T-helper 2 cell treated with Interferon-gamma antibody and Interleukin-4, amounts not matched to agents 100 ng/mL and 5 ng/mL, for 36 hours (primary cell): ENCODE measurements around the gene TLR9. TPM values are rescaled to one million over a fixed set of nuclear protein-coding genes. Genes with fewer than 3 reads are reported as not detected.

Source experiments
- intact Hi-C: fragments of 100-400 bp; cut with micrococcal nuclease; formaldehyde crosslinking; loops from one replicate; pipeline ENCODE4 v1.15.1; 2023
- total RNA-seq: library from RNA; stranded (reverse); gene quantifications from 2 replicates; pipeline ENCODE4 v1.2.3, GENCODE V29; 2022

Gene TLR9
- total RNA-seq, 1 donor from 2014 or later: 0.25 TPM

- intact Hi-C loops: no loop called here
These were observed 22.1 kb upstream of the TLR9 start for GRCh38 chr3:52247409-52248164.

GRCh38 chr3:52246728-52247408 is 21.4 kb upstream of the TLR9 start:
- intact Hi-C loops: no loop called here

- intact Hi-C loops: no loop called here
These were observed 20.8 kb upstream of the TLR9 start for GRCh38 chr3:52246264-52246620.

GRCh38 chr3:52245322-52246263 is 20.1 kb upstream of the TLR9 start, which contains the start of gene PPM1M:
TSS of gene PPM1M (plus strand) at chr3:52245759. CDS start at chr3:52245825, 66 bp downstream.
- intact Hi-C loops: no loop called here

GRCh38 chr3:52243791-52244628 is 18.6 kb upstream of the TLR9 start:
- intact Hi-C loops: no loop called here

DNA sequence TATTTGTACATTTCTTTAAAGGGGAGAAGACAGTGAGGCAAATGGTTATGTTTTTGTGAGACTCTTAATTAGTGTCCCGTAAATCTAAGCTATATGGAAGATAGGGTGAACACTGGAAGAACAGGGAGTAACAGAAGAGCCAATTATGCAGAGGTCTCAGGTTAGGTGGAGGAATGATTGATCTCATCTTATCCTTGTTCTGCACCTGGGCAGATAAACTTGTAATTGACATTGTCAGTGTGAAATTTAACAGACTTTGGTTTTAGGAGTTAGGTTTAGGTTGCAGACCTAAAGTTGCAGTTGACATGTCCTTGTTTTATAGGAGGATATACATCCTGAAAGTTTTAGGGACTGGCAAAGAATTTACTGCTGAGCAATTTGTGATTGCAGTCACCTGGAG is 16.6 kb upstream of the TLR9 start:
- intact Hi-C loops: no loop called here

- intact Hi-C loops: loop anchor here (1.0 kb wide), 1 partner anchor 12 kb away; no protein-coding TSS in a partner anchor
These were observed 15.5 kb upstream of the TLR9 start for GRCh38 chr3:52240886-52241370.

GRCh38 chr3:52240059-52240885 is 14.8 kb upstream of the TLR9 start:
- intact Hi-C loops: loop anchor here (1.0 kb wide), 1 partner anchor 13 kb away; no protein-coding TSS in a partner anchor

GRCh38 chr3:52238761-52239701 is 13.6 kb upstream of the TLR9 start, which contains the start of gene TWF2:
TSS of gene TWF2 (minus strand) at chr3:52239158. CDS start at chr3:52239016, 142 bp downstream.
- intact Hi-C loops: loop anchor here (1.0 to 5.0 kb wide), 4 partner anchors 16 to 208 kb away; partner anchors contain the start of genes SEMA3G and WDR82

- intact Hi-C loops: loop anchor here (2.0 to 5.0 kb wide), 3 partner anchors 15 to 209 kb away; partner anchors contain the start of gene SEMA3G
These were observed 12.8 kb upstream of the TLR9 start for GRCh38 chr3:52238193-52238760.

- intact Hi-C loops: loop anchor here (2.0 to 5.0 kb wide), 3 partner anchors 15 to 210 kb away; partner anchors contain the start of gene SEMA3G
These were observed 12.3 kb upstream of the TLR9 start for GRCh38 chr3:52237657-52238172.

GRCh38 chr3:52237006-52237656 is 11.7 kb upstream of the TLR9 start:
- intact Hi-C loops: loop anchor here (5.0 kb wide), 1 partner anchor 210 kb away; the partner anchor contains the start of gene SEMA3G

GRCh38 chr3:52236424-52236886 is 11.0 kb upstream of the TLR9 start:
- intact Hi-C loops: loop anchor here (5.0 kb wide), 1 partner anchor 211 kb away; the partner anchor contains the start of gene SEMA3G

GRCh38 chr3:52234516-52235447 is 9.3 kb upstream of the TLR9 start:
- intact Hi-C loops: loop anchor here (5.0 kb wide), 1 partner anchor 213 kb away; the partner anchor contains the start of gene SEMA3G

DNA sequence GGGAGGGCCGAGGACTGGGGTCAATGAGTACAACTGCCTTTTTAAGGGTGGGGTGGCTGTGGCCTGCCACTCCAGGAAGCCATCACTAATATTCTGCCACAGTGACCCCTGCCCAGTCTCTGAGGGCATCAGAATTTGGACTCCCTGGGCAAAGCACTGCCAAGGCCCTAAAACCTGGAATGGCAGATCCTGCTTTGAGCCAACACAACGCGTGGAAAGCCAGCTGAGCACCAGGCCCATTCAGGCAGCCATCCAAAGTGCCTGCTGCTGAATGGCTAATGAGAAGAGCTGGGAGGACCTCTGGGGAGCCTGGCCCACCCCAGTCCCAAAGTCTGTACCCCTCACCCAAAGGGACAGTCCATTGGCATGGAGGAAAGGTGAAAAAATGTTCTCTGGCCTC is 8.5 kb upstream of the TLR9 start:
- intact Hi-C loops: no loop called here
